GM12892 (cell line): ENCODE results near the gene RNF123.

Source experiments
- POLR2A ChIP-seq: IDR thresholded peaks from 2 replicates; pipeline ENCODE4 v1.6.1; 2011; ENCODE audit warnings: low read depth, low read length, control low read depth
- POLR2AphosphoS5 ChIP-seq: IDR thresholded peaks from 2 replicates; pipeline ENCODE4 v1.6.1; 2011; ENCODE audit warnings: low read depth, low read length, control low read depth

GRCh38 chr3:49769286-49769915 is 80.0 kb downstream of the RNF123 start:
- TF ChIP-seq POLR2AphosphoS5, result no peak
- TF ChIP-seq POLR2A, result no peak
